HepG2 (cell line): ENCODE data around the gene SLC18A3.

ENCODE experiments used
- ATF3 ChIP-seq: sonication (generic); formaldehyde crosslinking; IDR thresholded peaks from 2 replicates; pipeline ENCODE4 v1.4.0; 2020; ENCODE audit warnings: missing genetic modification reagents
- BHLHE40 ChIP-seq: IDR thresholded peaks from 2 replicates; pipeline ENCODE4 v1.6.1; 2011; ENCODE audit warnings: low read length, improper control_type of control experiment
- FOXA1 ChIP-seq, 2 experiments: fragments of 450-650 bp in 1 of 2; sonication (generic) in 1 of 2; formaldehyde crosslinking in 1 of 2; IDR thresholded peaks; 2 replicates each; pipeline versions ENCODE4 v1.4.0 to v1.6.1; 2016 to 2020; ENCODE audit warnings: missing genetic modification reagents in 1 of 2
- FOXM1 ChIP-seq: sonication (generic); formaldehyde crosslinking; IDR thresholded peaks from 2 replicates; pipeline ENCODE4 v1.5.0; 2020; ENCODE audit warnings: missing genetic modification reagents
- GATAD1 ChIP-seq: IDR thresholded peaks from 2 replicates; pipeline ENCODE4 v1.6.1; 2016; ENCODE audit warnings: missing genetic modification reagents, missing compliant biosample characterization
- PATZ1 ChIP-seq: sonication (generic); formaldehyde crosslinking; IDR thresholded peaks from 2 replicates; pipeline ENCODE4 v1.4.0; 2020; ENCODE audit warnings: missing genetic modification reagents
- POLR2A ChIP-seq, 2 experiments: IDR thresholded peaks; 2 replicates each; pipeline ENCODE4 v1.6.1; 2011; ENCODE audit warnings: low read depth in 2 of 2, low read length in 2 of 2, mild to moderate bottlenecking in 1 of 2, moderate library complexity in 1 of 2; ENCODE audit not compliant: insufficient read depth in 1 of 2
- RFX5 ChIP-seq: IDR thresholded peaks from 2 replicates; pipeline ENCODE4 v1.6.1; 2011; ENCODE audit warnings: low read depth, low read length, improper control_type of control experiment
- TEAD3 ChIP-seq: optimal IDR thresholded peaks from 2 replicates; pipeline ENCODE3; 2016; ENCODE audit warnings: borderline replicate concordance
- ZBTB40 ChIP-seq, 2 experiments: fragments of 450-650 bp in 1 of 2; sonication (generic) in 1 of 2; formaldehyde crosslinking in 1 of 2; IDR thresholded peaks; 2 replicates each; pipeline versions ENCODE4 v1.6.1 to v1.8.0; 2016 to 2022; ENCODE audit warnings: antibody characterized with exemption in 1 of 2, mild to moderate bottlenecking in 1 of 2, missing genetic modification reagents in 1 of 2
- ZNF790 ChIP-seq: sonication (generic); formaldehyde crosslinking; IDR thresholded peaks from 2 replicates; pipeline ENCODE4 v1.8.0; 2022; ENCODE audit warnings: missing genetic modification reagents, mild to moderate bottlenecking, borderline replicate concordance
- TF ChIP-seq, protein P1 (sequence below): sonication (generic); formaldehyde crosslinking; IDR thresholded peaks from 2 replicates; pipeline ENCODE4 v1.4.0; 2020; ENCODE audit warnings: missing genetic modification reagents, borderline replicate concordance

DNA sequence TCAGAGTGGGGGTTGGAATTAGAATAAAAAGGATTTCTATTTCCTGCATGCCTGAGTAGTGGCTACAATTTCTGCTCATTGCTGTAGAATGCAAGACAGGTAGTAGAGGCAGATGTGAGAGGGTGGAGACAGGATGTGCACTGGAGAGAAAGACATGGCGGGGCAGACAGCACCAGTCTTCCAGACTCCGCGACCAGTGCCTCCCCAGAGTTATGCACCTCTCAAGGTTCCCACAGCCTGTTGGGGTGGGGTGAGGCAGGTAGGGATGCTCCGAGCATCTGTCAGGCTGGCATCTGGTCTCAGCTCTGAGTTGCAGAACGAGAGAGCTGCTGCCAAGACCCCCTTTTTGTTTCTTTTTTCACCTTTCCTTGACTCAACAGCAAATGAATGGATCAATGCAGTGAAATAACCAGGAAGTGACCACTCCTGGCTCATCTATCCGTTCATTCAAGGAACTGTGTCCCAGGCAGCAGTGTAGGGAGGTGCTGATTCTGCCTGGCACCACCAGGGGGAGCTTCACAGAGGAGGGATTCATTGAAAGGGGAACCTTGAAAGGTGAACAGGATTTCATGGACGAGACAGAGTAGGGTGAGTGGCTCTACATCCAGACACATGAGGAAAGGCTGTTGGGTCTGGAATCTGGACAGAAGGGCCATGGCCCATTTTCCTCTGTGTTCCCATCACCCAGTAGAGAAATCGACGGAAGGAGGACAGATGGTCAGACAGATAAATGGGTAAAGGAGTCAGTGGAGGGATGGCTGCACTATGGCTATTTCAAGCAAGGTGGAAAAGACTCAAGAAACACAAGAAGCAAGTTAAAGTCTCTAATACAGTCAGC lies 17.2 kb upstream of the SLC18A3 start:
- TF ChIP-seq POLR2A (IDR thresholded peaks at IDR 0.05; ENCODE audit: insufficient read depth in 1 of 2, low read depth in 2 of 2, low read length in 2 of 2) (no peak), TEAD3 (CRISPR knock-in tag) (no peak), PATZ1 (CRISPR knock-in tag) (no peak), FOXM1 (CRISPR knock-in tag) (no peak), FOXA1 (IDR thresholded peaks at IDR 0.05) (no peak), FOXA1 (CRISPR knock-in tag; IDR thresholded peaks at IDR 0.05) (no peak), RFX5 (no peak), ZBTB40 (IDR thresholded peaks at IDR 0.05) (no peak), ZBTB40 (CRISPR knock-in tag; IDR thresholded peaks at IDR 0.05) (no peak), ATF3 (CRISPR knock-in tag) (no peak), BHLHE40 (no peak), GATAD1 (no peak), ZNF790 (no peak)
- TF ChIP-seq, protein P1, sequence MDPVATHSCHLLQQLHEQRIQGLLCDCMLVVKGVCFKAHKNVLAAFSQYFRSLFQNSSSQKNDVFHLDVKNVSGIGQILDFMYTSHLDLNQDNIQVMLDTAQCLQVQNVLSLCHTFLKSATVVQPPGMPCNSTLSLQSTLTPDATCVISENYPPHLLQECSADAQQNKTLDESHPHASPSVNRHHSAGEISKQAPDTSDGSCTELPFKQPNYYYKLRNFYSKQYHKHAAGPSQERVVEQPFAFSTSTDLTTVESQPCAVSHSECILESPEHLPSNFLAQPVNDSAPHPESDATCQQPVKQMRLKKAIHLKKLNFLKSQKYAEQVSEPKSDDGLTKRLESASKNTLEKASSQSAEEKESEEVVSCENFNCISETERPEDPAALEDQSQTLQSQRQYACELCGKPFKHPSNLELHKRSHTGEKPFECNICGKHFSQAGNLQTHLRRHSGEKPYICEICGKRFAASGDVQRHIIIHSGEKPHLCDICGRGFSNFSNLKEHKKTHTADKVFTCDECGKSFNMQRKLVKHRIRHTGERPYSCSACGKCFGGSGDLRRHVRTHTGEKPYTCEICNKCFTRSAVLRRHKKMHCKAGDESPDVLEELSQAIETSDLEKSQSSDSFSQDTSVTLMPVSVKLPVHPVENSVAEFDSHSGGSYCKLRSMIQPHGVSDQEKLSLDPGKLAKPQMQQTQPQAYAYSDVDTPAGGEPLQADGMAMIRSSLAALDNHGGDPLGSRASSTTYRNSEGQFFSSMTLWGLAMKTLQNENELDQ (CRISPR knock-in tag), result no peak
